HG03103 (cell line): ENCODE measurements around the gene IQSEC1.
"Not testable (repeated sequence)": the region's sequence is repeated elsewhere in the genome, so short reads cannot be mapped to it uniquely, and the experiment has no call there.

Source experiments
- ATAC-seq: cut with Tn5 transposase; IDR thresholded peaks from one replicate; pipeline ENCODE4 v1.9.1; 2021; ENCODE audit warnings: low read depth; ENCODE audit not compliant: unreplicated experiment

IQSEC1 gene

DNA sequence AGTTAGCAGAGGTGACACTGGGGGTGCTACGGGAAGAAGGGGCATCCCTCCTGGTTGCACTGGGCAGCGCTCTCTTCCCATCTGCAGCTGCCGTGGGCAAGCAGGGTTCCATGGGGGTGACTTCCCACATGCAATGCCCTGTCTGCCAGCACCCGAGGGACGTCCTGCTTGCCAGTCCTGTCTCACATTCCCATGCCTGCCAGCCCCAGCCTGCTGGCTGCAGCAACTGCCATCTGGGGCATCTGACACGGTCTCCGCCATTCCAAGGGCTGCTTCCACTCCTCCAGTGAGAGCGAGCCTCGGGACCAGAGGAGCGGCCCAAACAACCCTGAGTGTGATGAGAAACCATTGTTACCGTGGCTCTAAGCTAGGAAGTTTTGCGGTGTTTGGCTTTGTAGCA lies 186.5 kb downstream of the IQSEC1 start:
- no peak for ATAC-seq

DNA sequence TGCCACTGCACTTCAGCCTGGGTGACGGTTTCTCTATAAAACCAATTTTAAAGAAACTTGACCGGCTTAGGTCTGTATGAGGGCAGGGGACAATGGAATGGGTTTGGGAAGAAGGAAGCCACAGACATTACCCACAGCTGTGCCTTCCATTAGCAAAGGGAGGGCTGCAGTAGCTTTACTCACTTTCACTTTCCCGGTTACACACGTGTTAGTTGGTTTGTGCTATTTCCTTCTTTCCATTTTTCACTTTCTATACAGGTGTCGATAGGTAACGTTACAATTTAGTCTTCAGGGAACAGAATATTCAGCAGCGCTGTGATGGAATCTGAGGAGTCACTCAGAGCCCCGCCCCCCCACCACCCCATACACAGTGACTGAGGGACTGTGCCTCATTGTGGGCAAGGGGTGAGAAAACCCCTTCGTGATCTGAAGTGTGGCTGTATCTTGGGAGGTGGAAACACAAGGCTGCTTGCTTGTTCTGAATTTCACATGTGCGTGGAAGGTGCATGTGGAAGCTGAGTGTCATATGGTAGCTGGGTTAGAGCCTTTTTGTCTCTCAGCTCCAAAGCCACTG lies 187.0 kb downstream of the IQSEC1 start:
- ATAC-seq = no peak

GRCh38 chr3:12885583-12885930 lies 187.7 kb downstream of the IQSEC1 start:
- ATAC-seq = no peak

DNA sequence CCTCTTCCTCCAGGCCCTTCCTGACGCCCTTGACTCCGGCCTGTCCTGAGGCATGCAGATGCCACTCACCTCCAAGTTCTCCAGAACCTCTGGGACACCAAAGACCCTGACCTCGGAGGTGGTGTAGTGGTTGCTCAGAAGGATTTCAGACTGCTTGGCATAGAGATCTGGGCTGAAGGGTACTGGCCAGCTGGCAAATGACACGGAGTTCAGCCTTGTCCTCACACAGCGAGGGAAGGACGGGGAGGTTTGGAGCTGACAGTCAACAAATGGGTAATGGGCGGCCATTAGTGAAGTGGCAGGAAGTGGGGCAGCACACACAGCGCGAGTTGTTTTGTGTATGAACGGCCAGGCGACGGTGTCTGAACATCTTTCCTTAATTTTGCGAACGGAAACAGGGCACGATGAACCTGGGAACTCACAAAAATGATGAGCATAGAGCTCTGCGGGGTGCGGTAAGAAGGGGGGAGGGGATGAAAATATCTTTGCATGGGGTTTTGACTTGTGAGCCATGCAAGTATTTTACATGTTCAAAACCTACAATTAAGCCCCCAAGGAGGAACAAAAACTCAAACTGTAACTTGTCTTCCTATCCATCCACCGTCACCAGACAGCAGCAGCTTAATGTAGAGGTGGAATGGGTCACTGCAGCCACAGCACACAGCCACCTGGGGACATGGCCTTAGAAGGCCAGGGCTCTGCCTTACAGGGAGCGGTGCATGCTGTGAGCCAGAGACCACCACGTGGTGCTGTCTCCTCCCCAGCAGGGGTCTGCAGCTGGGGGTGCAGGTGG lies 188.2 kb downstream of the IQSEC1 start:
- ATAC-seq = peak; percentile 44

DNA sequence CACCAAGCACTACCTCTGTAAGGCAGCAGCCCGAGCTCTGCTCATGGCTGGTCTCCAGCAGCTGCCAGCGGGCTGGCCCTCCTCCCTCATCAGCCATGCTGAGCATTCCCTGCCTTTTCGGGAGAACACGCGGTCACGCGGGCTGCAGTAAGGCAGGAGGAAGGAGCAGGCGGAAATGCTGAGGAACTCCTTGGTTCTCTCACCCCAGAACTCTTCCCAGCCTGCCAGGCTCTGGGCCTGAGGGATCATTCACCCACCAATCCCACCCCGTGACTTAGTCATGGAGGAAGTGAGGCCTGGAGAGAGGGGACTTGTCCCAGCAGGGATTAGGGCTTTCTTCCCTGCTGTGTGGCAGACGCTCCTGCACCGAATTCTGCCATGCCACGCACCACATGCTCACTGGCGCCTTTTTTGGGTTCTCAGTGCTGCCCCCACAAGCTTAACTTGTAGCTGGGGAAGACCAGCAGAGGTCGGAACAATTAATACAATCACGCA lies 189.0 kb downstream of the IQSEC1 start:
- no peak for ATAC-seq

- no peak for ATAC-seq
Observed at GRCh38 chr3:12882336-12883310, 190.6 kb downstream of the IQSEC1 start.

- ATAC-seq = peak; percentile 43
Observed at GRCh38 chr3:12881858-12882257, 191.4 kb downstream of the IQSEC1 start.

GRCh38 chr3:12879191-12879815 lies 193.9 kb downstream of the IQSEC1 start:
- ATAC-seq = no peak

DNA sequence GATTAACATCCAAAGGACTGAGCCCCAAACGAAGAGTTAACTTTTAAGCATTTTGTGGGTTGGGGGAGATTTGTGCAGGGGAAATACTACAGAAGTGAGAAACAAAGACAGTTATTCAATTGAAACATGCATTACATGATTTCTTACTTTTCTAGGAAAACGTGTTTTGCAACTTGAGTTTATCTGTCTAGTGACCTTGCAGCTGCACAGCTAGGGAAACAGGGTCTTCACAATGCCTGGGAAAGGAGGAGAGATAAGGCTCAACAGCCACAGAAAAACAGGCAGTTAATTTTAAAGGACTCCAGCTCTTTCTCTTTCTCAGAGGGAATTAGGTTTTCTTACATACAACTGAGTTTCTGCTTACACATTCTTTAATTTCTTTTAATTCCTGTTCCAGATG lies 194.5 kb downstream of the IQSEC1 start:
- ATAC-seq = not testable (repeated sequence)

DNA sequence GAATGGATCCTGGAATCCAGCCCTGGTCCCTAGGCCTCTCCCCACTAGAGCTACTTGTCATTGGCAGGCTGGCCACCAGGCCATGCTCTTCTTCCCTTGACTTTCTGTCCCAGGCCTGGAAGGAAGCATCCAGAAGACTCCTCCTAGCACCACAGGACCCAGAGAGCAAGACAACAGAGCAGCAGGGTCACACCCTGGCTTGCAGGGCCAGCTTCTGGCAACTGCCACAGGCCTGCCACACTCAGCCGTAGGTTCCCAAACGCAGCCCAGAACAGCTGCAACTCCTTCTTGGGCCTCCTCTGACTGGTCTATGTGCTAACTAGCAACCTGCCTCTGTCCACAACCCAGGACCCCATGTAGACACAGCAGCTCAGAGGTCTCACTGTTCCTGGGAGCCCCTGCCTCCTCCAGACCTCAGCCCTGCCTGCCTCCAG lies 195.1 kb downstream of the IQSEC1 start:
- ATAC-seq = no peak

GRCh38 chr3:12877040-12877439 lies 196.2 kb downstream of the IQSEC1 start:
- ATAC-seq = no peak

DNA sequence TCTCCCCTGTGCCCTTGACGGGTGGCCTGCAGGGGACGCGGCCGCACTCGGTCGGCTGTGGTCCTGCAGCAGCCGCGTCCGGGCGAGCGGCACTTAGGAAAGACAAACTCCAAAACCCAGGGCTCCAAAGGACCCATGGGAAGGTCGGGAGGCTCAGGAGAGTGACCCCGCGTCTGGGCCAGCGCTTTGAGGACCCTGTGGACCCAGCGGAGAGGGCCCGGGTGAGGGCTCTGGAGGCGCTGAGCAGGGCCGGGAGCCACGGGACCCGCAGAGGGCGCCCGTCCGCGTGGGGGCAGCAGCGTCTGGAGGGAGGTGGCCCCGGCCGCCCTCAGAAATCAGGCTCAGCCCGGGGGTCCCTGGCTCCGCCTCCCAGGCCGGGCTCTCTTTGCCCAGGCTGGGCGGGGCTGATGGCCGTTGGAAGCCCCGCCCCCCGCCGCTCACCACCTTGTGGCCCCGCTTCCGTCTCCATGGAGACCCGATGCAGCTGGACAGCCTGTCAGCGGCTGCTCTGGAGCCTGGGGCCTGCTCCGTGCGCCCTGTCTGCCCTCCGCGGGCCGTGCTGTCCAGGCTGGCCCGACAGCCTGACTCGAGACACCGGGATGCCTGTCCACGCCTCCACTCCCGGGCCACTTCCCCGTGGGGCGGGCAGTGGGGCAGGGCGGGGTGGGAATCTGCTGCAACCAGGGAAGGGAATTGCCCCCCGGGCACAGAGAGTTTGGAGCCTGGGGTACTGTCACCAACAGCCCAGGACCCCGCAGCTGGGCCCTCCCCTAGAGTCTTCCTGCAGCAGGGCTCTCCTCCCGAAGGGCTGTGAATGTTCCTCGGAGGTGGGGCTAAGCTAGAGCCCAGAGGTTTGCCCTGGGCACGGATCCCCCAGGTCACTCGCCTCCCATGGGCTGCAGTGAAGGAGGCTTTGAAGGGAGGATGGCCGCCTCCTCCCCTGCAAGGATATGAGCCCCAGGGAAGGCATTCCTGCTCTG lies 197.1 kb downstream of the IQSEC1 start:
- no peak for ATAC-seq

GRCh38 chr3:12871404-12871983 lies 201.7 kb downstream of the IQSEC1 start:
- ATAC-seq = no peak

GRCh38 chr3:12870942-12871341 lies 202.3 kb downstream of the IQSEC1 start:
- ATAC-seq = no peak

GRCh38 chr3:12869035-12869621 lies 204.1 kb downstream of the IQSEC1 start:
- peak; percentile 43 for ATAC-seq

DNA sequence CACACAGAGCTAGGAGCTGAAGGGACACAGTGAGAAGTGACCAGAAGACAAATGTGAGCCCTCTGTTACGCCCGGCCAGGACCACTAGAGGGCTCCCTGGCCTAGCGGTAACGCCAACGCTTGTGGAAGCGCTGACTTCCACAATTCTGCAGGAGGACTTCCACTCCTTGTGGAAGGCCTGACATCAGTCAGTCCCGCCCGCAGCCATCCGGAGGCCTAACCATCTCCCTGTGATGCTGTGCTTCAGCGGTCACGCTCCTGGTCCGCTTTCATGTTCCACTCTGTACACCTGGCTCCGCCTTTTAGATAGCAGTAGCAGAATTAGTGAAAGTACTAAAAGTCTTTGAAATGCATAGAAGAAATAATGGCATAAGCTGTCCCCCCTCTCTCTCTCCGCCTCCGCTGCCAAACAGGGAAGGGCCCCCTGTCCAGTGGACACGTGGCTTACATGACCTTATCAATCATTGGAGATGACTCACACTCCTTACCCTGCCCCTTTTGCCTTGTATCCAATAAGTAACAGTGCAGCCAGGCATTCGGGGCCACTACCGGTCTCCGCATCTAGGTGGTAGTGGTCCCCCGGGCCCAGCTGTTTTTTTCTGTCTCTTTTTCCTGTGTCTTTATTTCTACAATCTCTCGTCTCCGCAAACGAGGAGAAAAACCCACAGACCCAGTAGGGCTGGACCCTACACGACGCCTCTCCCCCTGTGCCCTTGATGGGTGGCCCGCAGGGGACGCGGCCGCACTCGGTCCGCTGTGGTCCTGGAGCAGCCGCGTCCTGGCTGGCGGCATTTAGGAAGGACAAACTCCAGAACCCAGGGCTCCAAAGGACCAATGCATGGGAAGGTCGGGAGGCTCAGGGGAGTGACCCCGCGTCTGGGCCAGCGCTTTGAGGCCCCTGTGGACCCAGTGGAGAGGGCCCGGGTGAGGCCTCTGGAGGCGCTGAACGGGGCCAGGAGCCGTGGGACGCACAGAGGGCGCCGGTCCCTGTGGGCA lies 204.9 kb downstream of the IQSEC1 start:
- peak; percentile 54 for ATAC-seq

GRCh38 chr3:12866836-12867235 lies 206.4 kb downstream of the IQSEC1 start:
- ATAC-seq = no peak
